CD14-positive monocyte (primary cell): Measurements from ENCODE around the gene VRK3. TPM values are rescaled to one million over a fixed set of nuclear protein-coding genes. Genes with fewer than 3 reads are reported as not detected.

Source experiments
- DNase-seq, 3 donors: peaks; one replicate each; pipeline ENCODE4 v3.0.0-alpha.2; 2011 to 2022
- H2AFZ ChIP-seq: 2 replicates; pipeline ENCODE4 v1.6.0; 2012; ENCODE audit warnings: mild to moderate bottlenecking, low read depth, low read length, inconsistent platforms; ENCODE audit not compliant: insufficient read depth, poor library complexity, severe bottlenecking
- H3K27ac ChIP-seq, 2 donors: 1 replicate in 1 of 2; 2 replicates in 1 of 2; pipeline ENCODE4 v1.5.1; 2012 to 2013; ENCODE audit warnings: low read length in 2 of 2, control low read depth in 1 of 2, inconsistent platforms in 1 of 2, low read depth in 1 of 2, mild to moderate bottlenecking in 1 of 2
- H3K27me3 ChIP-seq, 2 donors: one replicate each; pipeline versions ENCODE4 v1.6.0 to v1.6.1; 2011 to 2013; ENCODE audit warnings: low read length in 2 of 2; ENCODE audit not compliant: control insufficient read depth in 2 of 2, insufficient read depth in 2 of 2
- H3K36me3 ChIP-seq, 2 donors: replicated peaks in 1 of 2; 1 replicate in 1 of 2; 2 replicates in 1 of 2; pipeline versions ENCODE4 v1.5.1 to v1.6.1; 2012 to 2013; ENCODE audit warnings: low read length in 2 of 2, control low read depth in 1 of 2, inconsistent platforms in 1 of 2, mild to moderate bottlenecking in 1 of 2; ENCODE audit not compliant: insufficient read depth in 2 of 2, control insufficient read depth in 1 of 2
- H3K4me1 ChIP-seq, 2 donors: 1 replicate in 1 of 2; 2 replicates in 1 of 2; pipeline versions ENCODE4 v1.5.1 to v1.6.1; 2012 to 2013; ENCODE audit warnings: low read length in 2 of 2, control low read depth in 1 of 2, inconsistent platforms in 1 of 2, mild to moderate bottlenecking in 1 of 2, moderate library complexity in 1 of 2; ENCODE audit not compliant: insufficient read depth in 2 of 2, control insufficient read depth in 1 of 2
- H3K4me2 ChIP-seq: replicated peaks from 2 replicates; pipeline ENCODE3; 2012; ENCODE audit warnings: low read length, moderate library complexity, mild to moderate bottlenecking; ENCODE audit not compliant: poor library complexity, severe bottlenecking; ENCODE audit errors: extremely low read depth
- H3K4me3 ChIP-seq, 3 experiments: fragments of 200-600 bp in 1 of 3; sonication (generic) in 1 of 3; replicated peaks in 1 of 3; 1 replicate in 2 of 3; 2 replicates in 1 of 3; pipeline ENCODE4 v1.5.1; 2011 to 2013; ENCODE audit warnings: low read length in 3 of 3, mild to moderate bottlenecking in 3 of 3, control low read depth in 2 of 3, low read depth in 2 of 3, inconsistent platforms in 1 of 3, moderate library complexity in 1 of 3
- H3K79me2 ChIP-seq: 2 replicates; pipeline ENCODE4 v1.6.0; 2012; ENCODE audit warnings: mild to moderate bottlenecking, control low read depth, inconsistent platforms, low read length, moderate library complexity; ENCODE audit not compliant: insufficient read depth
- H3K9ac ChIP-seq: 2 replicates; pipeline ENCODE4 v1.6.0; 2017; ENCODE audit warnings: low read length, mild to moderate bottlenecking; ENCODE audit not compliant: insufficient read depth, poor library complexity, severe bottlenecking
- H3K9me3 ChIP-seq, 2 donors: replicated peaks in 1 of 2; 1 replicate in 1 of 2; 2 replicates in 1 of 2; pipeline versions ENCODE4 v1.5.1 to v1.6.1; 2012 to 2013; ENCODE audit warnings: low read length in 2 of 2, control low read depth in 1 of 2; ENCODE audit not compliant: control insufficient read depth in 1 of 2, insufficient read depth in 1 of 2
- H4K20me1 ChIP-seq: 2 replicates; pipeline ENCODE4 v1.6.0; 2012; ENCODE audit warnings: mild to moderate bottlenecking, low read length, control low read depth, moderate library complexity; ENCODE audit not compliant: insufficient read depth
- H3K27ac Mint-ChIP-seq, 7 donors: one replicate each; pipeline ENCODE4 v1.8.0; 2020; ENCODE audit warnings: mild to moderate bottlenecking in 7 of 7, mixed read lengths in 7 of 7, moderate library complexity in 6 of 7, inconsistent platforms in 2 of 7
- H3K27me3 Mint-ChIP-seq, 3 donors: one replicate each; pipeline ENCODE4 v1.8.0; 2021 to 2022; ENCODE audit warnings: low read depth in 3 of 3, mild to moderate bottlenecking in 3 of 3, mixed read lengths in 3 of 3, moderate library complexity in 3 of 3, inconsistent platforms in 1 of 3
- H3K36me3 Mint-ChIP-seq, 2 donors: one replicate each; pipeline ENCODE4 v1.8.0; 2020; ENCODE audit warnings: mixed read lengths in 2 of 2, inconsistent platforms in 1 of 2, mild to moderate bottlenecking in 1 of 2
- H3K4me1 Mint-ChIP-seq: one replicate; pipeline ENCODE4 v1.8.0; 2020; ENCODE audit warnings: mild to moderate bottlenecking, mixed read lengths
- H3K4me3 Mint-ChIP-seq, 2 donors: one replicate each; pipeline ENCODE4 v1.8.0; 2020; ENCODE audit warnings: mild to moderate bottlenecking in 2 of 2, mixed read lengths in 2 of 2, moderate library complexity in 1 of 2
- H3K9me3 Mint-ChIP-seq, 7 donors: one replicate each; pipeline ENCODE4 v1.8.0; 2020 to 2022; ENCODE audit warnings: mixed read lengths in 7 of 7, mild to moderate bottlenecking in 6 of 7, moderate library complexity in 6 of 7, inconsistent platforms in 2 of 7
- WGBS: methylation state at CpG from one replicate; pipeline ENCODE4 v1.1.5; 2013; ENCODE audit warnings: missing lambda C conversion rate; ENCODE audit not compliant: insufficient coverage; 5-methylcytosine and 5-hydroxymethylcytosine counted together
- intact Hi-C, 2 donors: fragments of 100-400 bp; cut with micrococcal nuclease; formaldehyde crosslinking; loops; one replicate each; pipeline versions ENCODE4 v1.15.0 to v1.15.1; 2023
- polyA plus RNA-seq, 3 donors: library from polyadenylated mRNA; depleted of rRNA in 1 of 3; unstranded in 2 of 3; stranded (reverse) in 1 of 3; fragments of 300-500 nt in 2 of 3; fragments of >200 nt in 1 of 3; fragmentation: Illumina TruSeq in 2 of 3; gene quantifications; 1 replicate in 2 of 3; 2 replicates in 1 of 3; pipeline ENCODE4 v1.2.3, GENCODE V29; 2012 to 2021
- TF ChIP-seq, protein P1 (sequence below): fragments of 200-600 bp; IDR thresholded peaks from one replicate; pipeline ENCODE4 v1.8.0; 2022; ENCODE audit warnings: antibody characterized with exemption, mild to moderate bottlenecking

Gene VRK3
- polyA plus RNA-seq, 3 donors: 42.8 to 47.3 (median 46.8) TPM

DNA sequence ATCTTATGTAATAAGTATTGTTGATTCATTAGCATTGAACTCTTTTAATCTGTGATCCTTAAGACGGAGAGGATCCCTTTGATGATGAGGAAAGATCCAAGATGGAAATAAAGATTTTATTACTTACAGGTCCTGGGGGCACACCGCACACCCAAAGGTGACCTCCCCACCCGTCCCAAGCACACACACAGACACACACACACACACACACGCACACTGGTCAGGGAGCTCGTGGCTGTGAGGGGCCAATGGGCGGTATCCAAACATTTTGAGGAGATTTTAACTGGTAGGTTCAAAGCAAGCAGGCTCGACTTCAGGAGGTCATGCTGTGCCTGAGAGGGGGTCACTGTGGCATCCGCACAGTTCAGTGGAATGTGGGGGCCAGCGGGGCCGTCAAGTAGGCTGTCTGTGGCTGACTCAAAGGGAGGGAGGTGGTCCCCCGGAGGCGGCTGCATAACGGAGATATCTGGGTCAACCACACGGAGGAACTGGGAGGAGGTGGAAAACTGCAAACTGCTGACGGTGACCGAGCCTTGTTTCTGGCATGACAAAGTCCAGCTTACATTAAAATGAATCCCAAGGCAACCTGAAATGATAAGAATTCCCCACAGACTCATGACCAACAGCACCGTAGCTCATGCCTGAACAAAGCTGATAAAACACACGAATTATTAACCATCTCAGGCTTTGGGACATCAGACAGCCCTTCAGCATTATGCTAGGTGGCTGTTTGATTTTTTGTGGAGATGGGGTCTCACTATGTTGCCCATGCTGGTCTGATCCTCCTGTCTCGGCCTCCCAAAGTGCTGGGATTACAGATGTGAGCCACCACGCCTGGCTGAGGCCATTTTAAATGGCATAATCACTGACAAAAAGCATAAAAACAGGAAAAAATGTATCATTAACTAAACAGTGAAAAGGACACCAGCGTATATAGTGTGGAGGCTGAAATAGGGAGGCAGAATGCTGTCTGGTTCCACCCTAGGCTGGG, 43.3 kb downstream of the VRK3 start:
- Mint-ChIP-seq H3K4me1 (peaks cover 10% of the 10 kb centered on the region), H3K4me3 (no peak overlapping the region), H3K27ac (no peak overlapping the region), H3K27me3 (peaks cover 0 to 5% (median 2%) of the 10 kb centered on the region in 3 donors), H3K36me3 (peaks cover 70 to 90% of the 10 kb centered on the region in 2 donors), H3K9me3 (no peaks in the 10 kb centered on the region)
- no peak overlapping the region for H3K4me2 ChIP-seq
- H4K20me1 ChIP-seq: peaks cover 40% of the 10 kb centered on the region
- peaks cover 0 to 8% of the 10 kb centered on the region in 2 donors for H3K4me1 ChIP-seq
- no peak overlapping the region for H3K4me3 ChIP-seq
- no peak overlapping the region for H2AFZ ChIP-seq
- H3K27ac ChIP-seq: no peak overlapping the region
- no peak for DNase-seq
- H3K9me3 ChIP-seq: no peaks in the 10 kb centered on the region
- 96% methylated on average over 9 of the region's 21 CpGs for WGBS
- TF ChIP-seq, protein P1, sequence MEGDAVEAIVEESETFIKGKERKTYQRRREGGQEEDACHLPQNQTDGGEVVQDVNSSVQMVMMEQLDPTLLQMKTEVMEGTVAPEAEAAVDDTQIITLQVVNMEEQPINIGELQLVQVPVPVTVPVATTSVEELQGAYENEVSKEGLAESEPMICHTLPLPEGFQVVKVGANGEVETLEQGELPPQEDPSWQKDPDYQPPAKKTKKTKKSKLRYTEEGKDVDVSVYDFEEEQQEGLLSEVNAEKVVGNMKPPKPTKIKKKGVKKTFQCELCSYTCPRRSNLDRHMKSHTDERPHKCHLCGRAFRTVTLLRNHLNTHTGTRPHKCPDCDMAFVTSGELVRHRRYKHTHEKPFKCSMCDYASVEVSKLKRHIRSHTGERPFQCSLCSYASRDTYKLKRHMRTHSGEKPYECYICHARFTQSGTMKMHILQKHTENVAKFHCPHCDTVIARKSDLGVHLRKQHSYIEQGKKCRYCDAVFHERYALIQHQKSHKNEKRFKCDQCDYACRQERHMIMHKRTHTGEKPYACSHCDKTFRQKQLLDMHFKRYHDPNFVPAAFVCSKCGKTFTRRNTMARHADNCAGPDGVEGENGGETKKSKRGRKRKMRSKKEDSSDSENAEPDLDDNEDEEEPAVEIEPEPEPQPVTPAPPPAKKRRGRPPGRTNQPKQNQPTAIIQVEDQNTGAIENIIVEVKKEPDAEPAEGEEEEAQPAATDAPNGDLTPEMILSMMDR: no peak
- H3K27me3 ChIP-seq: no peaks in the 10 kb centered on the region
- peaks cover 51 to 84% of the 10 kb centered on the region in 2 donors for H3K36me3 ChIP-seq
- intact Hi-C loops: no loop called here
- H3K9ac ChIP-seq: no peak overlapping the region
- no peaks in the 10 kb centered on the region for H3K79me2 ChIP-seq

- no peak overlapping the region for H3K4me3 ChIP-seq
- H2AFZ ChIP-seq: no peak overlapping the region
- Mint-ChIP-seq H3K36me3 (peaks cover 71 to 85% of the 10 kb centered on the region in 2 donors), H3K27ac (peak overlapping the region in 1 of 7 donors; percentile 62), H3K4me1 (peaks cover 10% of the 10 kb centered on the region), H3K4me3 (no peak overlapping the region), H3K27me3 (peaks cover 2 to 7% (median 2%) of the 10 kb centered on the region in 3 donors), H3K9me3 (peaks cover 0 to 4% (median 0%) of the 10 kb centered on the region in 7 donors)
- H3K4me2 ChIP-seq: no peak overlapping the region
- H3K36me3 ChIP-seq: peaks cover 36 to 72% of the 10 kb centered on the region in 2 donors
- WGBS: 95% methylated on average over 11 of the region's 11 CpGs
- no peaks in the 10 kb centered on the region for H3K27me3 ChIP-seq
- no peaks in the 10 kb centered on the region for H3K9me3 ChIP-seq
- H4K20me1 ChIP-seq: peaks cover 33% of the 10 kb centered on the region
- intact Hi-C loops: no loop called here
- no peak overlapping the region for H3K9ac ChIP-seq
- TF ChIP-seq, protein P1: no peak
- DNase-seq: no peak
- no peak overlapping the region for H3K27ac ChIP-seq
- H3K4me1 ChIP-seq: peaks cover 11 to 15% of the 10 kb centered on the region in 2 donors
- H3K79me2 ChIP-seq: no peaks in the 10 kb centered on the region
Measured at GRCh38 chr19:49978324-49978723, 46.8 kb downstream of the VRK3 start.
